HG03025 (cell line): ENCODE data around the gene RANBP3L.
"Not testable (repeated sequence)": the region's sequence is repeated elsewhere in the genome, so short reads cannot be mapped to it uniquely, and the experiment has no call there.

ENCODE experiments used
- ATAC-seq: cut with Tn5 transposase; IDR thresholded peaks from one replicate; pipeline ENCODE4 v1.9.1; 2021; ENCODE audit warnings: mild to moderate bottlenecking, moderate library complexity; ENCODE audit not compliant: unreplicated experiment, low FRiP score

Gene RANBP3L

DNA sequence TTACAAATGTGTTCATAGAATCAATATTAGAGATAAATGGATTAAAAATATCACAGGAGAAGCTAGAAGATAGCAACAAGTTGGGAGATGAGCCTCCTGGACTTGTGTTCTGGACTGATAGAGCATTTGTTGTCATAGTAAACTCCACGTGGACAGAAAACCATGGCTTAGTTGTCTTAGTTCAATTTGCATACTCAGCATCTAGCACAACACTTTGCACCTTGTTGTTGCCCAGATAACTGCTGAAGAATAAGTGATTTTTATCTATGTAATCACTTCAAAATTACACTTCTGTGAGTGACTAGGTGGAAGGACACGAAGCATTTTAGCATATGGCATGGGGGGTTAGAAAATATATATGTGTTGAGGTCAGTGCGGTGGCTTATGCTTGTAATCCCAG lies 4.0 kb downstream of the RANBP3L start:
- ATAC-seq: no peak

DNA sequence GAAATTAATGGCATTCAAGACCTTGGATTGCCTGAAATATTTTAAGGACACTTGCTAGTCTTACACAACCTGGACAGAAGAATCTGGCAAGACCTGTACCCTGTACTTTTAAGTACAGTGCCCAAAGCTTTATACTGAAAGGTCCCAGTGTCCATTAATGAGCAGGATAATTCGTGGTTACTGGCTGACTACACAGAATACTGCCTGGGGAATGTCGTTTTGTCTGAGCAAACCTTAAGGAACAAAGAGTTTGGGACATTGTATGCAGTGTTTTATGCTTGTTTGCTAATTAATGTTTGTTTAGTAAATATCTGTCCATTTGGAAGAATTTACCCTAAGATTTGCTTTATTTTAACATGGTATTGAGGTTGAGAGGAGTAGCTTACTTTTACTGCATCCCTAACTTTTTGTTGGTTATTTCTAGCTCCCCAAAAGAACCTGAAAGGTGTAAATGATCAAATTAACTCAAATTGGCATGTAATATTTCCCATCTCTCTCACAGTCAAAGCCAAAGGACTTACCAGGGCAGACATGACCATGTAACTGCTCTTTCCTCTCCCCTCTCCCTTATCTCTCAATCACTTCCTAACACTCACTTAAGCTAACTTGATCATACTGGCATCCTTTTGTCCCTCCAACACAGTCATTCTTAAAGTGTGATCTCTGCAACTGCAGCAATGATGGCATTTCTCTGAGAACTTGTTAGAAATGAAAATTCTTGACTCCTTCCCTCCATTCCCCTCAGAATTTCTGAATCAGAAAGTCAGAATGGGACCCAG lies 15.7 kb downstream of the RANBP3L start:
- ATAC-seq: no peak

DNA sequence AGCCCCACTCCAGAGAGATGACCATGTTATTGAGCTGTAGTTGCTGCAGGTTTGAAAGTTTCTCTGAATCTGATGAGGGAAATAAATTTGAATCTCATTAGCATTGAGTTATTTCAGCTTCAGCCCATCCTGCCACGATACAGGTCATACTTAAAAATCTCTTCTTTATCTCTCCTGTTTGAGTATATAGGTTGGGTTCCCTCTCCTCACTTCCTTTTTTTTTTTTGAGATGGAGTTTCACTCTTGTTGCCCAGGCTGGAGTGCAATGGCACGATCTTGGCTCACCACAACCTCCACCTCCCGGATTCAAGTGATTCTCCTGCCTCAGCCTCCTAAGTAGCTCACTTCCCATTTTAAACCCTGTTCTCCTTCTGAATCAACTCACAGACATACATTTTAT lies 17.9 kb downstream of the RANBP3L start:
- not testable (repeated sequence) for ATAC-seq

DNA sequence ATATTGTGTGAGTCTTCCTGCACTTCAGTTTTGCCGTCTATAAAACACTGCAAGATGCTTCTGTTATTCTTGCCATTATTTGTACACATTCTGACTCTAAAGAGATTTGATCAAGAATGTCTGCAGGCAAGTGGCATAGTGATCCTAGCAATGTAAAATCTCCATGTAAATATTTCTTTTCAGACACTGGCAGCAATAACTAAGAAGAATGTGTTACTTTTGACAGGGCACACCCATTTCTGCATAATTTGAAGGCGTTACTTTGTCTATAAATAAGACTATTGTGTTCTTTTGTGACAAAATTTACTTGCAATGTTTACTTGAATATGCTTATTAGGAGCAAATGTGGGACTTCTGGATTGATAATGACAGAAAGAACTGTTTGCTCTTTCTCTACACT lies 20.1 kb downstream of the RANBP3L start:
- ATAC-seq: no peak

DNA sequence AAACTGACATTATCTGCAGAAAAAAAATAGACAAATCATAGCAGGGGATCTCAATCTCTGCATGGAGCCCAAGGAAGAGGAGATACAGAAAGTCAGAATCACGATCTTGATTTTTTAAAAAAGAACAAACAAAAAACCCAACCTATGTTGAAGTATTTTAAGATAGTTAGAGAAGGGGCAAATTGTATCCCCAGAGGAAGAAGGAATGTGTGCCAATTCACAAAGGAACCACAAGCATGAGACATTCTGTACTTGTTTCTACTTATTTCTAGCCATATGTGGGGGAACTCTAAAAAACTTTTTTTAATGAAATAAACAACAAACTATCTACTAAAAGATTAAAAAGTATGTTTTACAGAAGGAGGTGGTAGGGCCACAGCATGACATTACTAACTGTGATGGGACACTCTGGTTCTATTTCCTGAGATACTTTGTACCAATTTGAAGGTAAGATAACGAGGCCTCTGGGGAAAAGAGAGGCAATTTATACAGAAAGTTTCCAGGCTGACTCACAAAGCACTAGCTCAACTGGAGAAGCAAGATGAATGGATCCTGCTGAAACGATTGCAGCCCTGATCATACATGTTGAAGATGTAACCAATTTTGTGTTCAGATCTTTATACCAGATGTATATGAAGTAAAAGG lies 22.5 kb downstream of the RANBP3L start:
- no peak for ATAC-seq

DNA sequence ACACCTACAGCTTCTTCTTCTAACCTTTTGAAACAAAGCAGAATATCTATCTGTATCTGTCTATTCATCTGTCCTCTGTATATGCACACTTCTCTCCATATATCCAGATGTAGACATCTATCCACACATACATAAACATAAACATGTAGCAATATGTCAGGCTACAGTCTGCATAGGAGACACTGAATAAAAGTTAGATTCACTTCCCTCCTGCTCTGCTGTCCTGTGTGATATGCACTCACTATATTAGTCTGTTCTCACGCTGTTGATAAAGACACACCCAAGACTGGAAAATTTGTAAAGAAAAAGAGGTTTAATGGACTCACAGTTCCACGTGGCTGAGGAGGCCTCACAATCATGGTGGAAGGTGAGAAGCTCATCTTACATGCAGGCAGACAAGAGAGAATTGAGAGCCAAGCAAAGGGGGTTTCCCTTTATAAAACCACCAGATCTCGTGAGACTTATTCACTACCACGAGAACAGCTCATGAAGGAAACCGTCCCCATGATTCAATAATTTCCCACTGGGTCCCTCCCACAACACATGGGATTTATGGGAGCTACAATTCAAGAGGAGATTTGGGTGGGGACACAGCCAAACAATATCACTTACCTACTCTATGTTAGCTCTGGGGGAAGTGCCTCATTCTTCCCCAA lies 24.1 kb downstream of the RANBP3L start:
- ATAC-seq: no peak

DNA sequence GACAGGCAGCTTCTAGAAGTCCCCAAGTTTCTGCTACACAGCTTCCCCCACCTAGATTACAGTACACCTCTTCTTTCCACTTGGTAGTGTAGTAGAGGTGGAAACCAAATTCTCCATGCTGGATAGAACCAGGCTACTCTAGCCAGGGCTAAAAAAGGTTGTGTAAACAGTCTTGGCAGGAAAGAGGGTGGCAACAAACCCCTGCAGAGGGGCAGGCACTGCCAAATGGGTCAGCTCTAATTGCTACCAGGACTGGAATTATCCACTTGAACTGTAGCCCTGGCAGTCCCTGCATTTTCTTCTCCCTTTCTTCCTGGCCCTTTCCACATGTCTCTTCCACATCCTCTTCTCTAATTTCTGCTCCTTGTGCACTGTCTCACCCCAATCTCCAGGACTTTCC lies 24.8 kb downstream of the RANBP3L start:
- ATAC-seq: no peak

DNA sequence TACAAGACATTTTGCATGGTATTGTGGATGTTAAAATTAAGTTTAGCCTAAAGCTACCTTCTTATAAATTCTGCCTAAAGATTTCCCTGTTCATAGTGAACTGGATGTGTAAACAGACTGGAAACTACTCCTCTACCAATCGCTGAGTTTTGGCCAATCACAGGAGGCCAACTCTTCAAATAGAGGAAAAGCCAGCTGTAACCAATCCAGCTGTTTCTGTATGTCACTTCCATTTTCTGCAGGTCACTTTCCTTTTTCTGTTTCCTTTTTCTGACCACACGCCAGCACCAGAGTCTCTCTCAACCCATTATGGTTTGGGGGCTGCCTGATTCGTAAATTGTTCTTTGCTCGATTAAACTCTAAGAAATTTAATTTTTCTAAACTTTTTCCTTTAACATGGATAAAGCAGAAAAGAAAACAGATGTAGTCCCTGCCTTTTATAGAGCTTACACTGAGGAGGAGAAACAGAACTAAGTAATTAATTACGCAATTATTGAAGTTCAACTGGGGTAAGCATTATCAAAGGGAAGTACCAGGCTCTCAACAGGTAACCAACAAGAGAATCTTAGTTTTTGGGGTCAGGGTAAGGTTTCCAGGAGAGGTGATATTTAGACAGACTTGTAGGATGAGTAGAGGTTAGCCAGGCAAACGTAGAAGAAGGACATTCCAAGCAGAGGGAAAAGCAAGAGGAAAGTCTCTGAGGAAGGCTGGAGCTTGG lies 27.7 kb downstream of the RANBP3L start:
- no peak for ATAC-seq

DNA sequence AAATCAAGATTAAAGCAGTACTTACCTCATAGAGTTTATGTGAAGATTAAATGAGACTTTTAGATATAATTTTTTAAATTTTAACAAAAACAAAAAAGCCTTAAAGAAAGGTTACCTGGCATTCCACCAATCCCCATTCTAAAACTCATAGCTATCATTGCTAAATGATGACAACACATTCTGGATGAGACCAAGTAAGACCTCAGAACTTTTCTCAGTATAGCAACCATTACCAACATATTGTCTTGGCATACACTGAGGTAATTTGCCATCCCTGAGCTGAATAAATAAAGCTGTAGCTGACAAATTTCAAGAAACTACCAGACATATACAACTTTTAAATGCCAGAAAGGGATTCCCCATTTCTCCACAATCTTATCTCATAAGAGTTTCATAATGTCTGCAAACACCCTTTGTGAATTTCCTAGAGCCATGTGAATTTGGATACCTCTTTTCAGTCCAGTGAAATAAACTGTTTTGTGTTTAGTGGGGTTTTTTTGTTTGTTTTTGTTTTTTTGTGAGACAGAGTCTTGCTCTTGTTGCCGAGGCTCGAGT lies 29.5 kb downstream of the RANBP3L start:
- ATAC-seq: no peak

DNA sequence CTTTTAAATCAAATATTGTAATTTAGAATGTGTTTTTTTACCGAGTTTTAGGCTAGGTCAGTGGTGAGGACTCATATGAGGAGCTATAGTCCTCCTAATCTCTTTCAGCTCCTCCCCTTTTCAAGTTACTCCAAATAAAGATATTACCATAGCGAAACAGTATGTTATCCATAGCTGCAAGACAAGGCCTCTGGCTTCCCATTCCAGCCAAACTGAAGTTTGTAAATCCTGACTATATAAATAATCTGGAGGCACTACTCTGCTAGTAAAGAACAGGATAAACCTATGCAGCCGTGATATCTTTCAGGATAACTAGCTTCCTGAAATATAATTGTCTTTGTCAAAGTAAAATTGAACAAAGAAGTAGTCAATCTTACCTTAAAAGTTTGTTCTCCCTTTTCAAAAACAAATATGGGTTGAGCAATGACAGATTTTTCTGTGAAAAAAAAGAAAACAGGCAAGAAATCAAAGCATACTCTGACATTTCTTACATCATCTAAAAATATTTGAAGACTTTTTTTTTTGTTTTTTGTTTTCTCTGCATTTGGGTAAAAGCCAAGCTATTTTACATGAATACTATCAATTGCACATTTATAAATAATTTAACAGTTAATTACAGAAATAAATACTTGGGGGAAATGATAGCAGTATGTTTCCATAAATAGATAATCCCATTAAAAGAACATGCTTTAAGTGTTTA lies 30.7 kb downstream of the RANBP3L start:
- ATAC-seq: no peak

DNA sequence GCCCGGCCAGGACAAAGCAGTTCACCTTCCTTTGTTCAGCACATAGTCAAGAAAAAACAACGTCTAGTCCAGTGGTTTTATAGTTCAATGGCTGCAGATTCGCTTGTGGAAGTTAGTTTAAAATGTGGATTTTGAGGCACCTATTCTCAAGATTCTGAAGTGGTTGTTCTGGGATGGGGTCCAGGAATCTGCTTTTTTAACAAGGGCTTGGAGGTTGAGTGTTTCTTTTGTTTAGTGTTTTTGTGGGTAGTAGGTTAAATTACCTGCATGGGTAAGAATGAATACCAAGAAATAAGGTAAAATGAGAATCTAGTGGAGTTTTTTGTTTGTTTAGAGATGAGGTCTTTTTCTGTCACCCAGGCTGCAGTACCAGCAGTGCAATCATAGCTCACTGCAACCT lies 31.5 kb downstream of the RANBP3L start:
- no peak for ATAC-seq

DNA sequence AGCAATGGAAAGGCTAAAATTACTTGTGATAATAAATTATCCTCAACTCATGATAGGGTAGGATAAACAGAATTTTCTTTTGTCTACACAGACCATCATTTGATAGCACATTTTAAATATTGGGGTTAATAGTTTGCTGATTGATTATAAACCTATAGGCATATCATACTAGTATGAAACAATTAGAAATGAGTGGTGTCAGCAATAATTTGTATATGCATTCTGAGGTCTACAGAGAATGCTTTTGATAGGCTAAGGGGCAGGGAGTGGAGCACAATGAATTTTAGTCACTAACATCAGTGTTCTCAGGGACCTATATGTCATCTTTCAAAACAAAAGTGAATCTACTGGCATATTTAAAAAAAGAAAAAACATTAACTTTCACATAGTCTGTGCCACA lies 32.2 kb downstream of the RANBP3L start:
- no peak for ATAC-seq

DNA sequence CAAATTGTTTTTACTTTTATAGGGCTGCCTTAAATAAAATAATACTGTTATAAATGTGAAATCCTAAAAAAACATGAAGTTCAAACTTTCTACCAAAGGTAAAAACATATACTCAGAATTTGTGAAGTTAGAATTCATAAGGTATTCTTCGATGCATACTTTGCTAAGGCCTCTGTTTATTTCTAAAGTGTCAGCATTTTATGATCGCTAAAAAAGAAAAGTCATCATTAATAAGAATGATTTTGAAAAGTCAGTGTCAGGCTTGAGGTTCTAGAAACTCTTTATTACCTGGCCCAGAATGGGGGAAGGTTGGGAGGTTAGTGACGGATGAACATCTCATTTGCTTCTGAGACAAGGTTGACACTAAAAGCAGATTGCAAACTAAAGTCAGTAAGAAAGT lies 33.8 kb downstream of the RANBP3L start:
- no peak for ATAC-seq

DNA sequence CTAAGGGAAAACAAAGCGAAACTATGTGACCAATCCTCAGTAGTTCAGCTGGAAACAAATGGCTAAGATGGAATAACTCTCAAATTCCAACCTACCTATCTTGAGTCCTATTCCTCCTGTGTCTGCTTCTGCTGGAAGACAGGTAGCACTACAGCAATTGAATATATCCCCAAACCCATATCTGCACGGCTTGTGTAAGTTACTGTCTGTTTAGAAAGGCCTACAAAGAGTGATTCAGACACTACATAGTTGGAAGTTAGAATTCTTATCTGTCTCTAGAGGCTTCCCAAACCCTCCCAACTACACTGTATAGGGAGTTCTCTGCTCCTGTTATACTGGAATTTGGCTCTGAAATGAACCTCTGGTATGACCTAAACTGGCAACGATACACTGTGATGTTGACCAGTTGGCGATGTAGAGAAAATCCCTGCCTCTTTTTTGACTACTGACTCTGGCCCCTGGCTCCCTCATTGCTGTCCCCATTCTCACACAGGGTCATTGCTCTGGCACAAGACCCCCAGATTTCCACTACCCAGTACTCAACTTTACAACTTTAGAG lies 37.4 kb downstream of the RANBP3L start:
- ATAC-seq: no peak

DNA sequence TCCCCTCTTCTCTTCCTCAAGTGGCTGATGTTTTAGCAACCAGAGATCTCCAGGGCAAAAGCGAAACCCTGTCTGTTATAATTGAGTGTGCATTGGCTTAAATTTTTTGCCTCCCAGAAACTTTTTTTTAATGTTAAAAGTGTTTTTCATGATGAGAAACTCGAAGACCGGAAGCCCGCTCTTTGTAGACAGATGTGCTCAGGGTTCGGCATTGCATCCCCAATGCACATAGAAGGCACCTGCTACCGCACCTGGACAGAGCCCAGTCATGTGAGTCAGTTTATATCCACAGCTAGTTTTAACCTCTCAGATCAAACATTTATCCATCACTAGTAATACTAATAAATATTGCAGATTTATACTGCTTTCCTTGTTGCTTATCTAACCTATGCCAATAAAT lies 40.5 kb downstream of the RANBP3L start:
- ATAC-seq: no peak

DNA sequence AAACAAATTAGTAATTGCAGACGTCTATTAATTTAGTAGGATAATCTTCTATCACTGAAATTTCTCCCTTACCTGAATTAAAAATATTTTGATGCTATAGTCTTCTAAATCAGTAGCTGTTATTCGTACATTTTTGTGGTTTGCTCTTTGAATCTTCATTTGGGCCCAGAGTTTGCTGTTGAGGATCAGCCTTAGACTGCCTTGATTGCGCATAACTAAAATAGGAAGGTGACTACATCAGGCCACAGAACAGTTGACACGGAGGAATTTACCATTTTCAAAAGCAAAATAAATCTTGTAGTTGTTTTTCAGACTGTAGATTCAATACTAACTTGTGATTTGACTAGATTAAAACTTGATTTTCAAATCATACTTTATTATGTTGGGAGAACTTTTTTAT lies 48.1 kb downstream of the RANBP3L start:
- no peak for ATAC-seq

DNA sequence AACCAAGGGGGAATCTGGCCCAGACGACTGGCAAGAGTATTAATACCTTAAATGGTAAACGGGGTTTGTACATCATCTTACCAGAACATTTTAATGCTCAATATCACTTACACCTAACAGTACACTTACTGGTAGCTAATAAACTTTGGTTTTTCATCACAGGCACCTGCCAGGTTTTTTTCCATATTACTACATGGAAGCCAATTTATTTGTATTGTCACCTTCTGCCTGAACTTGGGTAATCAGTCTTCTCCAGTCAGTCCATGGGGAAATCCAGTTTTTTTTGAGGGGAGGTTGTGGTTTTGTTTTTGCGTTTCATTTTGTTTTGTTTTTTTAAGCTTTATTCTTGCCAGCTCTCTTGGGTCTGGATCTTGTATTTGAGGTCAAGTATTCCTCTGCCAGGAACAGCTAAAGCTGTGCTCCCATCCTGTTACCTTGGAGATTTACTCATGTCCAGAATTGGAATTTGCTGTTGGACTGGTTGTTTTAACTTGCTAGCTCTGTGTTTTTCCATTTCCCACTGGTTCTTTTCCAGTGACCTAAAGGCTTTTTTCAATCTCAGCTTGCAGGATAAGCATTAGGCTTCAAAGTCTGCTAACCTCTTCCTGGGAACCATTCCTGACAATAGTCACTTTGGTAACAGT lies 48.9 kb downstream of the RANBP3L start:
- ATAC-seq: no peak

DNA sequence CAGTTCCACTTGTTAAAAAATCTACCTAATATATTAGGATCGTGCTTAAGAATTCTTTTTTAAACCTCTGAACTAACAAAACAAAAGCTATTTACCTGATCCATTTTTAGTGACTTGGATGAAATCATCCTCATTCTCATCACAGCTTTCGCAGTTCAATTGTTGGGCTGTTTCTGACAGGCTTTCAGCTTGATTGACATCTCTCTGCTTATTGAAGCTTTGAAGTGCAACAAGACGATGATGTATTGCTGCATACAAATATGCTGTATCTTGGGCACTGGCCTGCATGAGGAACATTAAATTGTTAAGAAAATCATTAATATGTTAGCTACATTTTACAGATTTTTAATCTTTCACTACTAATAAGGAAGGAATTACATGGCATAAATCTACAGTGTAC lies 50.5 kb downstream of the RANBP3L start:
- no peak for ATAC-seq

DNA sequence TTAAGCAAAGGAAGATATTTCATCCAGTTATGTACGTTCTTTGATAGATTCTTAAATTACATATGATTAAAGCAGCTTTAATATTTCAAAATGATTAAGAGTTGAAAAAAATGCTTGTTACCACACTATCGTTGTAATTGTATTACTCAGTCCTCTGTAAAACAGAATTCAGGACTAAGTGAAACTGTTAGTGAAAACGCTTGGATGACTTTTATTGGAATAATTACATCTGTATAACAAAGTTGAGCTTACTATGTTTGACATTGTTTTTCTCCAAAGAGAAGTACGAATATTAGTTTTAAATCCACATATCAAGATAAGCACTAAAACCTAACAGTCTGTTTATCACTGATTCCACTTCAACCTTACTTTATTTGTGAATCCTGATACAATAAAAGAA lies 51.3 kb downstream of the RANBP3L start:
- ATAC-seq: no peak
